Esophagus muscularis mucosa (tissue), 4 donors: ENCODE results near the gene CROCC.

Source experiments
- CTCF ChIP-seq, 3 experiments: fragments of 200-600 bp in 2 of 3; fragments of 450-650 bp in 1 of 3; sonication (generic) in 2 of 3; IDR thresholded peaks; one replicate each; pipeline ENCODE4 v1.5.1; 2017 to 2019; ENCODE audit warnings: antibody characterized with exemption in 3 of 3, mild to moderate bottlenecking in 2 of 3, moderate library complexity in 1 of 3
- EP300 ChIP-seq: sonication (generic); formaldehyde crosslinking; IDR thresholded peaks from one replicate; pipeline ENCODE4 v1.6.1; 2017; ENCODE audit warnings: antibody characterized with exemption
- POLR2A ChIP-seq: fragments of 450-650 bp; IDR thresholded peaks from one replicate; pipeline ENCODE4 v1.6.1; 2017; ENCODE audit warnings: antibody characterized with exemption, moderate library complexity, mild to moderate bottlenecking, low read depth
- POLR2AphosphoS5 ChIP-seq, 2 donors: sonication (generic); formaldehyde crosslinking; IDR thresholded peaks; one replicate each; pipeline ENCODE4 v1.6.1; 2017; ENCODE audit warnings: antibody characterized with exemption in 2 of 2

- no peak for TF ChIP-seq CTCF (IDR thresholded peaks at IDR 0.05)
- no peak for TF ChIP-seq POLR2A
- peak; percentile 34 to 74 for TF ChIP-seq POLR2AphosphoS5 (IDR thresholded peaks at IDR 0.05)
- TF ChIP-seq EP300 = no peak
Measured at GRCh38 chr1:17011439-17012307, 89.9 kb downstream of the CROCC start, which contains the start of gene ATP13A2.
